ENCODE data around the gene PGS1.

The PGS1 gene

DNA sequence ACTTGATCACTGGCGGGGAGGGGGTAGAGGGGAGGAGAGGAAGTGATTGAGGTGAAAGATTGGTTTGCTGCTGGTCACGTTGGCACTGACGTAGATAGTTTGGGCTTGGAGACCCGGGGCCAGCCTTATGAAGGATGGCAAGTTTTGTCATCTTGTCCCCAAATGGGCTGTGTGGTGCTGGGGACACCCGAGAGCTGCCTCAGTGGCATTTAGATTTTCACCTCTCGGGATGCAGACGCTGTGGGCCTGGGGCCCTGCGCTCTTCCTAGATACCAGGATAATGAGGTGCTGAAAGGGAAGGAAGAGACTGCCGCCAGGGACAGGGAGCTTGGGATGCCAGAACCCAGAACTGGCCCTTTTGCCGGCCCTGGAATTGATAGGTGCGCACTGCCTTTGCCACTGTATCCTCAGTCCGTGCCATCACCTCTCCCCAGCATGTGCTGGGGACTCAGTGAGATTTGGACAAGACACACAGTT, 17.2 kb upstream of the PGS1 start:
- peaks cover 0 to 51% (median 40%) of the 10 kb centered on the region in 11 experiments; a peak in 18 of 22 replicates for H3K27me3 ChIP-seq
- peaks cover 0 to 31% (median 0%) of the 10 kb centered on the region in 11 experiments; a peak in 11 of 22 replicates for H3K36me3 ChIP-seq
- TF ChIP-seq Cebpa-rat (IDR thresholded peaks at IDR 0.05) = no peak
- H3K4me1 ChIP-seq = peaks cover 35 to 90% (median 56%) of the 10 kb centered on the region in 10 experiments
- H3K4me3 ChIP-seq = no peak overlapping the region
- H3K4me2 ChIP-seq = peak overlapping the region in 9 of 11 experiments; percentile 8 to 99 (median 97); a peak in 14 of 22 replicates
- H3K9me3 ChIP-seq (replicated peaks in 1 of 11) = peaks cover 0 to 21% (median 0%) of the 10 kb centered on the region in 11 experiments; a peak in 4 of 22 replicates
- peak overlapping the region in 3 of 11 experiments; percentile 95 to 98 (median 96); a peak in 2 of 22 replicates for H3K9ac ChIP-seq
- peak overlapping the region in 3 of 11 experiments; percentile 6 to 93 (median 91); a peak in 3 of 22 replicates for H3K27ac ChIP-seq
- H4K20me1 ChIP-seq = peaks cover 23 to 36% (median 30%) of the 10 kb centered on the region in 11 experiments

DNA sequence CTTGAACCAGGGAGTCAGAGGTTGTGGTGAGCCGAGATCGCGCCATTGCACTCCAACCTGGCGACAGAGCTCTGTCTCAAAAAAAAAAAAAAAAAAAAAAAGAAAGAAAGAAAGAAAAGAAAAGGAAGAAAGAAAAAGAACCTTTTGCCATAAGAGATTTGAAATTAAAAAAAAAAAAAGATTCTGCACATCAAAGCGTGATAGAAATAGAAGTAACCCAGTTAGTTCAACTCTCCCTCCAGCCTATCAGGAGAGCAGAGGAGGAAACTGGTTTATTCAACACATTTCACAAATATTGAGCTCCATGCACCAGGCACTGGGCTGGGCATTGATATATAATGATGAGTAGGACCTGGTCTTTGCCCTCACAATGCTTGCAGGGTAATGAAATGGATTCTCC, 16.2 kb upstream of the PGS1 start:
- peaks cover 44 to 91% (median 61%) of the 10 kb centered on the region in 10 experiments for H3K4me1 ChIP-seq

GRCh38 chr17:78362671-78363070, 15.8 kb upstream of the PGS1 start:
- TF ChIP-seq Cebpa-rat (IDR thresholded peaks at IDR 0.05) = no peak
- peaks cover 0 to 19% (median 0%) of the 10 kb centered on the region in 11 experiments; a peak in 11 of 22 replicates for H3K36me3 ChIP-seq
- H3K27me3 ChIP-seq = peaks cover 0 to 38% (median 28%) of the 10 kb centered on the region in 11 experiments; a peak in 18 of 22 replicates
- no peak overlapping the region for H3K9ac ChIP-seq
- H3K4me3 ChIP-seq = no peak overlapping the region
- H3K4me2 ChIP-seq = peak overlapping the region in 6 of 11 experiments; percentile 10 to 98 (median 74); a peak in 10 of 22 replicates
- H4K20me1 ChIP-seq = peaks cover 19 to 22% (median 21%) of the 10 kb centered on the region in 11 experiments
- H3K27ac ChIP-seq = peak overlapping the region in 1 of 11 experiments; percentile 21; a peak in 1 of 22 replicates
- H3K9me3 ChIP-seq (replicated peaks in 1 of 11) = peaks cover 0 to 19% (median 0%) of the 10 kb centered on the region in 11 experiments; a peak in 4 of 22 replicates
- peaks cover 47 to 91% (median 65%) of the 10 kb centered on the region in 10 experiments for H3K4me1 ChIP-seq

More for the DNA sequence above, 16.2 kb upstream of the PGS1 start:
- no peak overlapping the region for H3K27ac ChIP-seq
- TF ChIP-seq Cebpa-rat (IDR thresholded peaks at IDR 0.05) = no peak
- peaks cover 0 to 21% (median 0%) of the 10 kb centered on the region in 11 experiments; a peak in 4 of 22 replicates for H3K9me3 ChIP-seq (replicated peaks in 1 of 11)
- H3K9ac ChIP-seq = no peak overlapping the region
- H3K4me2 ChIP-seq = peak overlapping the region in 3 of 11 experiments; percentile 91 to 98 (median 95); a peak in 5 of 22 replicates
- H3K4me3 ChIP-seq = no peak overlapping the region
- H4K20me1 ChIP-seq = peaks cover 23 to 26% (median 25%) of the 10 kb centered on the region in 11 experiments
- H3K36me3 ChIP-seq = peaks cover 0 to 24% (median 0%) of the 10 kb centered on the region in 11 experiments; a peak in 11 of 22 replicates
- H3K27me3 ChIP-seq = peaks cover 0 to 42% (median 32%) of the 10 kb centered on the region in 11 experiments; a peak in 18 of 22 replicates

GRCh38 chr17:78364436-78365281, 13.8 kb upstream of the PGS1 start:
- H3K4me2 ChIP-seq = peak overlapping the region; percentile 86 to 98 (median 97)
- H3K27me3 ChIP-seq = peaks cover 0 to 18% (median 8%) of the 10 kb centered on the region in 11 experiments; a peak in 16 of 22 replicates
- H3K27ac ChIP-seq = peak overlapping the region; percentile 16 to 86 (median 83); a peak in 20 of 22 replicates
- peak overlapping the region in 4 of 10 experiments; percentile 19 to 27 (median 24); a peak in 5 of 20 replicates for H3K4me3 ChIP-seq
- peaks cover 44 to 89% (median 68%) of the 10 kb centered on the region in 10 experiments for H3K4me1 ChIP-seq
- TF ChIP-seq Cebpa-rat (IDR thresholded peaks at IDR 0.05) = peak in 8 of 11 experiments; percentile 41 to 84 (median 63); a peak in 12 of 22 replicates
- H4K20me1 ChIP-seq = peaks cover 0 to 2% (median under 1%) of the 10 kb centered on the region in 11 experiments; a peak in 13 of 22 replicates
- peak overlapping the region in 10 of 11 experiments; percentile 47 to 73 (median 66); a peak in 18 of 22 replicates for H3K9ac ChIP-seq
- no peaks in the 10 kb centered on the region for H3K9me3 ChIP-seq (replicated peaks in 1 of 11)
- no peaks in the 10 kb centered on the region for H3K36me3 ChIP-seq

DNA sequence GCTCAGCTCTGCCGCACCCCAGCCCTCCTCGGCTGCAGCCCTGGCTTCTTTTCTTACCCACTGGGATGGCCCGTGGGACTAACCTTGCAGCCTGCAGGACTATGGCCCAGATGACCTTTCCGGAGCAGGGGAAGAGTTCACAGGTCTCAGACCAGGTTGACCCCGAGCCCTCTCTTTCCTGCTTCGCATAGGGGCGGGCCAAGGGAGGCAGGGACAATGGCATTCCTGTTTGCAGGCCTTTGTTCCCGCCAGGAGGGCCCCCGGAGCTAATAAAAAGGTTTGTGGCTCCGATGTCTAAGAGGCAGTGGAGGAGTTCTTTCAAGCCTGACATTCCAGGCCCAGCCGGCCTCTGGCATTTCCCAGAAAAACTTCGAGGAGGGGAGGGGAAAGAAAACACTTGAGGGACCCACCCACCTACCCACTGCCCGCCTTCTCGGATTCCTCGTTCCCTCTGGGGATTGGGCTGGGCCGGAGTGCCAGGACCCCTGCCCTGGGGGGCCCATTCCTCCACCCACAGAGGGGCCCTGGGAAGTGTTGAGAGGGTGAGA, 12.8 kb upstream of the PGS1 start:
- peaks cover 0 to 8% (median under 1%) of the 10 kb centered on the region in 11 experiments; a peak in 11 of 22 replicates for H3K27me3 ChIP-seq
- peak overlapping the region; percentile 86 to 98 (median 97) for H3K4me2 ChIP-seq
- no peak for TF ChIP-seq Cebpa-rat (IDR thresholded peaks at IDR 0.05)
- H3K4me3 ChIP-seq = peak overlapping the region in 7 of 10 experiments; percentile 12 to 28 (median 23); a peak in 7 of 20 replicates
- H3K9ac ChIP-seq = peak overlapping the region; percentile 10 to 73 (median 64); a peak in 19 of 22 replicates
- no peaks in the 10 kb centered on the region for H4K20me1 ChIP-seq
- H3K27ac ChIP-seq = peak overlapping the region; percentile 16 to 86 (median 83); a peak in 20 of 22 replicates
- H3K36me3 ChIP-seq = no peaks in the 10 kb centered on the region
- H3K9me3 ChIP-seq (replicated peaks in 1 of 11) = no peaks in the 10 kb centered on the region
- peaks cover 46 to 94% (median 71%) of the 10 kb centered on the region in 10 experiments for H3K4me1 ChIP-seq

- H3K36me3 ChIP-seq = no peaks in the 10 kb centered on the region
- H3K9me3 ChIP-seq (replicated peaks in 1 of 11) = no peaks in the 10 kb centered on the region
- H4K20me1 ChIP-seq = no peaks in the 10 kb centered on the region
- peak overlapping the region; percentile 16 to 86 (median 83); a peak in 20 of 22 replicates for H3K27ac ChIP-seq
- H3K4me1 ChIP-seq = peaks cover 45 to 89% (median 66%) of the 10 kb centered on the region in 10 experiments
- no peak for TF ChIP-seq Cebpa-rat (IDR thresholded peaks at IDR 0.05)
- peak overlapping the region in 4 of 10 experiments; percentile 22 to 33 (median 25); a peak in 4 of 20 replicates for H3K4me3 ChIP-seq
- H3K4me2 ChIP-seq = peak overlapping the region; percentile 86 to 98 (median 97)
- peak overlapping the region; percentile 10 to 73 (median 64); a peak in 19 of 22 replicates for H3K9ac ChIP-seq
- H3K27me3 ChIP-seq = peaks cover 0 to 4% (median 0%) of the 10 kb centered on the region in 11 experiments; a peak in 1 of 22 replicates
These were observed 12.2 kb upstream of the PGS1 start for GRCh38 chr17:78366109-78366848.

GRCh38 chr17:78367193-78367592, 11.3 kb upstream of the PGS1 start:
- H3K4me3 ChIP-seq = no peak overlapping the region
- no peaks in the 10 kb centered on the region for H3K36me3 ChIP-seq
- peak overlapping the region; percentile 86 to 98 (median 97) for H3K4me2 ChIP-seq
- H3K27ac ChIP-seq = peak overlapping the region in 9 of 11 experiments; percentile 72 to 86 (median 84); a peak in 14 of 22 replicates
- H3K4me1 ChIP-seq = peaks cover 45 to 91% (median 68%) of the 10 kb centered on the region in 10 experiments
- no peaks in the 10 kb centered on the region for H3K9me3 ChIP-seq (replicated peaks in 1 of 11)
- H3K9ac ChIP-seq = peak overlapping the region in 2 of 11 experiments; percentile 63 to 68; a peak in 3 of 22 replicates
- no peak for TF ChIP-seq Cebpa-rat (IDR thresholded peaks at IDR 0.05)
- H4K20me1 ChIP-seq = no peaks in the 10 kb centered on the region
- H3K27me3 ChIP-seq = peaks cover 0 to 4% (median 0%) of the 10 kb centered on the region in 11 experiments; a peak in 1 of 22 replicates

Measured in BLaER1 treated with 17β-estradiol and CSF1 and Interleukin-3, amounts not matched to agents 10 nM and 100 nM (cell line).